Measurements from ENCODE around the gene WASF1. TPM values are rescaled to one million over a fixed set of nuclear protein-coding genes. Genes with fewer than 3 reads are reported as not detected.

WASF1 gene
- total and polyA plus RNA-seq, 2 experiments from 2014 or later: 15.8 to 24.6 TPM

- no peak for TF ChIP-seq CTCF (IDR thresholded peaks at IDR 0.05; ENCODE audit: poor library complexity)
- TF ChIP-seq EZH2phosphoT487 (IDR thresholded peaks at IDR 0.05; ENCODE audit: low read depth, severe bottlenecking, unreplicated experiment): no peak
- TF ChIP-seq EZH2 (IDR thresholded peaks at IDR 0.05; ENCODE audit: borderline replicate concordance): no peak
Observed at GRCh38 chr6:110217266-110217665, 37.8 kb upstream of the WASF1 start.

DNA sequence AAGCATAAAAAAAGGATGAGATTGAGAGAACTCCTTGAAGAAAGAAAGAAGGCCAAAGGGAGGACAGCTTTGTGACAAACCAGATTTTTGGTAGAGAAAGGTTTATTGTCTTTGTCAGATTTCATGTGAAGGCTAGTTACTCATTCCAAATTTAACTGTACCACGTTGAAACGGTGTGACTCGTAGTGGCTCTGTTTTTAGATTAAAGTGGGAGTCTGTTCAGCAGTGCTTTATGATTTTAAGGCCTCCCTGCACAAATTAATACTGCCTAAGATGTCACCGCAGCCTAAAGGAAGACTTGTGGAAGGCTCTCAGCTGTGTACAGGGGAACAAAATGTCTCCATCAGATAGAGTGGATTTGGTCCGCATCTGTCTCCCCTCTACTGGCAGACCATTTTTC is 36.7 kb upstream of the WASF1 start:
- WGBS (ENCODE audit: low lambda C conversion rate, missing lambda C conversion rate): 89% methylated on average over 5 of the region's 5 CpGs
- Histone ChIP-seq H3K36me3 (replicated peaks; ENCODE audit: insufficient read depth, low read depth) (no peaks in the 10 kb centered on the region), H3K4me1 (ENCODE audit: insufficient read depth) (no peaks in the 10 kb centered on the region), H3K27ac (no peak overlapping the region), H3K9me3 (ENCODE audit: low read depth) (no peaks in the 10 kb centered on the region), H3K4me2 (no peak overlapping the region), H3K4me3 (no peak overlapping the region), H3K9me2 (replicated peaks; ENCODE audit: insufficient read depth) (no peaks in the 10 kb centered on the region), H2AFZ (no peak overlapping the region), H4K20me1 (ENCODE audit: insufficient read depth, poor library complexity, severe bottlenecking) (no peaks in the 10 kb centered on the region), H3K27me3 (no peaks in the 10 kb centered on the region), H3K79me2 (no peaks in the 10 kb centered on the region)
- no peak for DNase-seq (ENCODE audit: low spot score)
- TF ChIP-seq EZH2 (IDR thresholded peaks at IDR 0.05; ENCODE audit: borderline replicate concordance) (no peak), EZH2phosphoT487 (IDR thresholded peaks at IDR 0.05; ENCODE audit: low read depth, severe bottlenecking, unreplicated experiment) (no peak), CTCF (IDR thresholded peaks at IDR 0.05; ENCODE audit: poor library complexity) (no peak)

More at GRCh38 chr6:110217266-110217665, 37.8 kb upstream of the WASF1 start:
- no peaks in the 10 kb centered on the region for H3K79me2 ChIP-seq
- no peak for DNase-seq (ENCODE audit: low spot score)
- H3K9me3 ChIP-seq (ENCODE audit: low read depth): no peaks in the 10 kb centered on the region
- H3K27me3 ChIP-seq: no peaks in the 10 kb centered on the region
- H3K4me2 ChIP-seq: no peak overlapping the region
- H4K20me1 ChIP-seq (ENCODE audit: insufficient read depth, poor library complexity, severe bottlenecking): no peaks in the 10 kb centered on the region
- H2AFZ ChIP-seq: no peak overlapping the region
- no peak overlapping the region for H3K4me3 ChIP-seq
- H3K4me1 ChIP-seq (ENCODE audit: insufficient read depth): no peaks in the 10 kb centered on the region
- no peak overlapping the region for H3K27ac ChIP-seq
- WGBS (ENCODE audit: low lambda C conversion rate, missing lambda C conversion rate): 100% methylated on average over 2 of the region's 2 CpGs
- no peaks in the 10 kb centered on the region for H3K36me3 ChIP-seq (replicated peaks; ENCODE audit: insufficient read depth, low read depth)
- no peaks in the 10 kb centered on the region for H3K9me2 ChIP-seq (replicated peaks; ENCODE audit: insufficient read depth)

DNA sequence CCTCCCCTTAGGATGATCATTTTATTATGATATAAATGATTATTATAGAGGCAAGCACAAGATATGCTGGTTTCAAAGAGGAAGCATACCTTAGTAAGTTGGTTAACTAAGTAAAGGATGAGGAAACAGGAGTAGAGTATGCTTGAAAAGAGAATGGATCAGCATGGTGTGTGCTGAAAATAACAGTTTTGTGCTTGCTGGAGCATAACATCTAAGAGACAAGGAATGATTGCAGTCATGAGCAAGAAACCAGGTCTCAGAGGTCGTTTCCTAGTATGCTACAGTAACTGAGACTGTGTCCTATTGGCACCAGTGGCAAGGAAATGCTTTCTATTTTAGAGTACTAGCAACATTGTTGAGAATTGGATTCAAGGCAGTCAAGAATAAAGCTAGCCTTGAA is 34.9 kb upstream of the WASF1 start:
- Histone ChIP-seq H3K36me3 (replicated peaks; ENCODE audit: insufficient read depth, low read depth) (no peaks in the 10 kb centered on the region), H3K79me2 (no peaks in the 10 kb centered on the region), H3K27me3 (no peaks in the 10 kb centered on the region), H4K20me1 (ENCODE audit: insufficient read depth, poor library complexity, severe bottlenecking) (no peaks in the 10 kb centered on the region), H3K4me2 (no peak overlapping the region), H2AFZ (no peak overlapping the region), H3K9me2 (replicated peaks; ENCODE audit: insufficient read depth) (no peaks in the 10 kb centered on the region), H3K9me3 (ENCODE audit: low read depth) (no peaks in the 10 kb centered on the region), H3K4me3 (no peak overlapping the region), H3K4me1 (ENCODE audit: insufficient read depth) (no peaks in the 10 kb centered on the region), H3K27ac (no peak overlapping the region)
- no peak for DNase-seq (ENCODE audit: low spot score)
- TF ChIP-seq CTCF (IDR thresholded peaks at IDR 0.05; ENCODE audit: poor library complexity) (no peak), EZH2 (IDR thresholded peaks at IDR 0.05; ENCODE audit: borderline replicate concordance) (no peak), EZH2phosphoT487 (IDR thresholded peaks at IDR 0.05; ENCODE audit: low read depth, severe bottlenecking, unreplicated experiment) (no peak)
- 70% methylated on average over 1 of the region's 1 CpG for WGBS (ENCODE audit: low lambda C conversion rate, missing lambda C conversion rate)

DNA sequence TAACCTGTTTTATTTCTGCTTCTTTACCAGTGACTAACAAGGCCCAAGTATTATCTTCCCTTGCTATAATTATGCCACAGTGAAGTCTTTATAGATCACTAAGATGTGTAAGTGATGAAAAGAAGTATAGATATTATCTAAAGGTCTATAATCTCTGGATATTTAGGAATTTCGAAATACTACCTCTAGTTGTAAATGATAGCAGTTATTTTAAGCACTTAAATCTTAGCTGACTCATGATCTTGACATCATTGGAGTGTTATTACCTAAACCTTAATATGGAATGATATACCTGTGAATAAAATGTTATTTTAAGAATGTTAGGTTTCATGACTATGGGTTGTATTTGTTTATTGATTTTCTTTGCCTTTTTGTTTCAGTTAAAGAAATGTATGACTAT is 32.3 kb upstream of the WASF1 start:
- TF ChIP-seq EZH2phosphoT487 (IDR thresholded peaks at IDR 0.05; ENCODE audit: low read depth, severe bottlenecking, unreplicated experiment) (no peak), CTCF (IDR thresholded peaks at IDR 0.05; ENCODE audit: poor library complexity) (no peak), EZH2 (IDR thresholded peaks at IDR 0.05; ENCODE audit: borderline replicate concordance) (no peak)
- Histone ChIP-seq H3K4me2 (no peak overlapping the region), H3K36me3 (replicated peaks; ENCODE audit: insufficient read depth, low read depth) (no peaks in the 10 kb centered on the region), H3K79me2 (no peaks in the 10 kb centered on the region), H3K4me3 (no peak overlapping the region), H3K27me3 (no peaks in the 10 kb centered on the region), H2AFZ (no peak overlapping the region), H3K9me3 (ENCODE audit: low read depth) (no peaks in the 10 kb centered on the region), H4K20me1 (ENCODE audit: insufficient read depth, poor library complexity, severe bottlenecking) (no peaks in the 10 kb centered on the region), H3K9me2 (replicated peaks; ENCODE audit: insufficient read depth) (no peaks in the 10 kb centered on the region), H3K27ac (no peak overlapping the region), H3K4me1 (ENCODE audit: insufficient read depth) (no peaks in the 10 kb centered on the region)
- no peak for DNase-seq (ENCODE audit: low spot score)
- 79% methylated on average over 1 of the region's 1 CpG for WGBS (ENCODE audit: low lambda C conversion rate, missing lambda C conversion rate)
